ENCODE measurements around the gene NTM.

DNA sequence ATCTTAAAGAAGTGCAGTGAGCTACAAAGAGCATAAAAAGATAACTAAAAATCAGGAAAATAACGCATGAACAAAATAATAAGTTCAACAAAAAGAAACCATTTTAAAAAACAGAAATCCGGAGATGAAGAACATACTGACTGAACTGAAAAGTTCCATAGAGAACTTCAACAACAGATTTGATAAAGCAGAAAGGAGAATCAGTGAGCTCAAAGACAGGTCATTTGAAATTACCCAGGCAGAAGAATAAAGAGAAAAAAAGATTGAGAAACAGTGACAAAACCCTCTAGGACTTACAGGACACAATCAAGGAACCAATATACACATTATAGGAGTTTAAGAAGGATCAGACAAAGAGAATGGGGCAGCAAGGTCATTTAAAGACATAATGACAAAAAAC is 334.3 kb downstream of the NTM start:
- TF ChIP-seq, protein P1, sequence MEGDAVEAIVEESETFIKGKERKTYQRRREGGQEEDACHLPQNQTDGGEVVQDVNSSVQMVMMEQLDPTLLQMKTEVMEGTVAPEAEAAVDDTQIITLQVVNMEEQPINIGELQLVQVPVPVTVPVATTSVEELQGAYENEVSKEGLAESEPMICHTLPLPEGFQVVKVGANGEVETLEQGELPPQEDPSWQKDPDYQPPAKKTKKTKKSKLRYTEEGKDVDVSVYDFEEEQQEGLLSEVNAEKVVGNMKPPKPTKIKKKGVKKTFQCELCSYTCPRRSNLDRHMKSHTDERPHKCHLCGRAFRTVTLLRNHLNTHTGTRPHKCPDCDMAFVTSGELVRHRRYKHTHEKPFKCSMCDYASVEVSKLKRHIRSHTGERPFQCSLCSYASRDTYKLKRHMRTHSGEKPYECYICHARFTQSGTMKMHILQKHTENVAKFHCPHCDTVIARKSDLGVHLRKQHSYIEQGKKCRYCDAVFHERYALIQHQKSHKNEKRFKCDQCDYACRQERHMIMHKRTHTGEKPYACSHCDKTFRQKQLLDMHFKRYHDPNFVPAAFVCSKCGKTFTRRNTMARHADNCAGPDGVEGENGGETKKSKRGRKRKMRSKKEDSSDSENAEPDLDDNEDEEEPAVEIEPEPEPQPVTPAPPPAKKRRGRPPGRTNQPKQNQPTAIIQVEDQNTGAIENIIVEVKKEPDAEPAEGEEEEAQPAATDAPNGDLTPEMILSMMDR (IDR thresholded peaks at IDR 0.05 in 8 of 11, conservative IDR thresholded peaks at IDR 0.05 in 3 of 11), result no peak
- TF ChIP-seq POLR2AphosphoS5 (IDR thresholded peaks at IDR 0.05) (no peak), POLR2A (IDR thresholded peaks at IDR 0.05) (no peak)

Measured in spleen (tissue), 7 donors.